Transverse colon (tissue), 1 donor: ENCODE results near the gene SIK3.

Source experiments
- EP300 ChIP-seq: sonication (generic); formaldehyde crosslinking; IDR thresholded peaks from one replicate; pipeline ENCODE4 v1.6.1; 2017; ENCODE audit warnings: antibody characterized with exemption, low read depth
- POLR2A ChIP-seq: fragments of 450-650 bp; IDR thresholded peaks from one replicate; pipeline ENCODE4 v1.6.1; 2016; ENCODE audit warnings: antibody characterized with exemption, mild to moderate bottlenecking, moderate library complexity

DNA sequence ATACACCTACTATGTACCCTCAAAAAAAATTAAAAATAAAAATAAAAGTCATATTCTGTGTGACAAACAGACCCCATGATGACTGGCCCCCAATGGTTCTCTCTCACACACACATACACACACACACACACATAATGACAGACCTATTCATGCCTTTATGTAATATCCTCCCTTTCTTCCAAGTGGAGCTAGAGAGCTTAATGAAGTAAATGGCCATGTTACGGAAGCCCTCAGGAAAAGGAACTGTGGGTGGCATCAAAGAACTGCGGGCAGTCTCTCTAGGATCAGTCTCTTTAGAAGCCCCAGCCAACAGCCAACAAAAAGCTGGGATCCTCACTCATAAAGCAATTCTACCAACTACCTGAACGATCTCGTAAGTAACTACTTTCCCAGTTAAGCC is 125.5 kb downstream of the SIK3 start:
- TF ChIP-seq POLR2A (no peak), EP300 (no peak)
